GM10266 (cell line): Measurements from ENCODE around the gene PMFBP1.

ENCODE experiments used
- DNase-seq: peaks from one replicate; pipeline ENCODE4 v3.0.0; 2012; ENCODE audit errors: extremely low spot score
- CTCF ChIP-seq: IDR thresholded peaks from 2 replicates; pipeline ENCODE4 v1.5.1; 2012; ENCODE audit warnings: mild to moderate bottlenecking, low read depth; ENCODE audit not compliant: control insufficient read depth, insufficient read depth; ENCODE audit errors: missing control alignments

PMFBP1 gene

GRCh38 chr16:72124148-72124547, 47.8 kb downstream of the PMFBP1 start:
- no peak for DNase-seq
- no peak for TF ChIP-seq CTCF

- TF ChIP-seq CTCF, result no peak
- DNase-seq, result no peak
Observed at GRCh38 chr16:72123426-72123825, 48.5 kb downstream of the PMFBP1 start.

GRCh38 chr16:72122916-72123315, 49.0 kb downstream of the PMFBP1 start:
- DNase-seq, result no peak

GRCh38 chr16:72122308-72122707, 49.6 kb downstream of the PMFBP1 start:
- DNase-seq, result no peak
- TF ChIP-seq CTCF, result no peak

More at GRCh38 chr16:72122916-72123315, 49.0 kb downstream of the PMFBP1 start:
- no peak for TF ChIP-seq CTCF

- no peak for DNase-seq
- no peak for TF ChIP-seq CTCF
Observed at GRCh38 chr16:72120026-72120425, 51.9 kb downstream of the PMFBP1 start.

- no peak for TF ChIP-seq CTCF
- DNase-seq, result no peak
Observed at GRCh38 chr16:72113616-72113945, 58.4 kb downstream of the PMFBP1 start.

- no peak for TF ChIP-seq CTCF
- DNase-seq, result no peak
Observed at GRCh38 chr16:72112906-72113615, 58.9 kb downstream of the PMFBP1 start.
